ENCODE results near the gene PWWP2B.

The PWWP2B gene

GRCh38 chr10:132425029-132425756, 28.2 kb downstream of the PWWP2B start:
- H3K4me3 ChIP-seq (ENCODE audit: insufficient read depth, low read depth, low read length) = no peak overlapping the region
- 96% methylated on average over 61 of the region's 61 CpGs for WGBS, 2 experiments
- H3K27ac ChIP-seq (ENCODE audit: insufficient read depth, low read depth, low read length, poor library complexity, severe bottlenecking) = no peak overlapping the region

GRCh38 chr10:132425757-132426155, 28.8 kb downstream of the PWWP2B start:
- no peaks in the 10 kb centered on the region for H3K9me3 ChIP-seq (ENCODE audit: control insufficient read depth, low read length)
- H3K27me3 ChIP-seq (ENCODE audit: control insufficient read depth, insufficient read depth, low read length, poor library complexity, severe bottlenecking) = no peaks in the 10 kb centered on the region
- 95 to 96% methylated on average over 9 of the region's 9 CpGs for WGBS, 2 experiments
- H3K27ac ChIP-seq (ENCODE audit: insufficient read depth, low read depth, low read length, poor library complexity, severe bottlenecking) = no peak overlapping the region
- peaks cover 35% of the 10 kb centered on the region for H3K4me1 ChIP-seq (ENCODE audit: control insufficient read depth, insufficient read depth, low read length)
- H3K36me3 ChIP-seq (ENCODE audit: control insufficient read depth, insufficient read depth, low read length) = no peaks in the 10 kb centered on the region
- H3K4me3 ChIP-seq (ENCODE audit: insufficient read depth, low read depth, low read length) = no peak overlapping the region

More at GRCh38 chr10:132425029-132425756, 28.2 kb downstream of the PWWP2B start:
- no peaks in the 10 kb centered on the region for H3K9me3 ChIP-seq (ENCODE audit: control insufficient read depth, low read length)
- no peaks in the 10 kb centered on the region for H3K27me3 ChIP-seq (ENCODE audit: control insufficient read depth, insufficient read depth, low read length, poor library complexity, severe bottlenecking)
- H3K36me3 ChIP-seq (ENCODE audit: control insufficient read depth, insufficient read depth, low read length) = no peaks in the 10 kb centered on the region
- H3K4me1 ChIP-seq (ENCODE audit: control insufficient read depth, insufficient read depth, low read length) = peaks cover 39% of the 10 kb centered on the region

- Histone ChIP-seq H3K4me3 (ENCODE audit: insufficient read depth, low read depth, low read length) (no peak overlapping the region), H3K27ac (ENCODE audit: insufficient read depth, low read depth, low read length, poor library complexity, severe bottlenecking) (no peak overlapping the region), H3K9me3 (ENCODE audit: control insufficient read depth, low read length) (no peaks in the 10 kb centered on the region), H3K4me1 (ENCODE audit: control insufficient read depth, insufficient read depth, low read length) (peaks cover 21% of the 10 kb centered on the region), H3K36me3 (ENCODE audit: control insufficient read depth, insufficient read depth, low read length) (no peaks in the 10 kb centered on the region), H3K27me3 (ENCODE audit: control insufficient read depth, insufficient read depth, low read length, poor library complexity, severe bottlenecking) (no peaks in the 10 kb centered on the region)
- 81 to 85% methylated on average over 10 of the region's 10 CpGs for WGBS, 2 experiments
Measured at GRCh38 chr10:132427006-132427771, 30.2 kb downstream of the PWWP2B start.

GRCh38 chr10:132427939-132428367, 31.0 kb downstream of the PWWP2B start:
- Histone ChIP-seq H3K36me3 (ENCODE audit: control insufficient read depth, insufficient read depth, low read length) (no peaks in the 10 kb centered on the region), H3K4me1 (ENCODE audit: control insufficient read depth, insufficient read depth, low read length) (peaks cover 13% of the 10 kb centered on the region), H3K27me3 (ENCODE audit: control insufficient read depth, insufficient read depth, low read length, poor library complexity, severe bottlenecking) (no peaks in the 10 kb centered on the region), H3K4me3 (ENCODE audit: insufficient read depth, low read depth, low read length) (no peak overlapping the region), H3K27ac (ENCODE audit: insufficient read depth, low read depth, low read length, poor library complexity, severe bottlenecking) (no peak overlapping the region), H3K9me3 (ENCODE audit: control insufficient read depth, low read length) (no peaks in the 10 kb centered on the region)
- 92 to 93% methylated on average over 2 of the region's 2 CpGs for WGBS, 2 experiments

DNA sequence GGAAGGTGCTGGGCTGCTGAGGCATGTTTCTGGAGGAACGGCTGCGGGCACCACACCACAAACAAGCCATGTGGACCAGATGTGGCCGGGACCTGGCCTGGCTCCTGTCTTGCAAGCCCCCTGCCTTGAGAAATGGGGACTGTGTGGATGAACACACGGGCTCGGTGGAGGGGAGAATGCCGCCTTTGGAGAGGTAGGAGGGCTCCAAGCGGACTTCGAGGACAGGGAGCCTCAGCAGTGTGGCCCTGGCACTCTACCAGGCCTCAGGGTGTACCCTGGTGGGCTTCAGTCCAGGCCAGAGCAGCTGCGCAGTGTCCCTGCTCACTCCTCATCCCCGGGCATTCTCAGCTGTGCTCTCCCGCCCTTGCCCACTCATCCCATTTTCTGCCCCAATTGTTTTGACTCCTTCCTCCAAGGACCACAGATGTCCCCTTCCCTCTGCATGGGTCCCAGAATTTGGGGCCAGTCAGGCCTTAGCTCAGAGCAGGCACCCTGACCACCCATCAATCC, 31.5 kb downstream of the PWWP2B start:
- Histone ChIP-seq H3K27ac (ENCODE audit: insufficient read depth, low read depth, low read length, poor library complexity, severe bottlenecking) (no peak overlapping the region), H3K4me1 (ENCODE audit: control insufficient read depth, insufficient read depth, low read length) (peaks cover 13% of the 10 kb centered on the region)
- 94 to 95% methylated on average over 11 of the region's 11 CpGs for WGBS, 2 experiments

GRCh38 chr10:132429281-132430230, 32.6 kb downstream of the PWWP2B start:
- Histone ChIP-seq H3K9me3 (ENCODE audit: control insufficient read depth, low read length) (no peaks in the 10 kb centered on the region), H3K27me3 (ENCODE audit: control insufficient read depth, insufficient read depth, low read length, poor library complexity, severe bottlenecking) (no peaks in the 10 kb centered on the region), H3K36me3 (ENCODE audit: control insufficient read depth, insufficient read depth, low read length) (no peaks in the 10 kb centered on the region), H3K4me3 (ENCODE audit: insufficient read depth, low read depth, low read length) (no peak overlapping the region), H3K27ac (ENCODE audit: insufficient read depth, low read depth, low read length, poor library complexity, severe bottlenecking) (no peak overlapping the region), H3K4me1 (ENCODE audit: control insufficient read depth, insufficient read depth, low read length) (peaks cover 13% of the 10 kb centered on the region)
- 84 to 85% methylated on average over 18 of the region's 18 CpGs for WGBS, 2 experiments

More for the DNA sequence above, 31.5 kb downstream of the PWWP2B start:
- Histone ChIP-seq H3K4me3 (ENCODE audit: insufficient read depth, low read depth, low read length) (no peak overlapping the region), H3K27me3 (ENCODE audit: control insufficient read depth, insufficient read depth, low read length, poor library complexity, severe bottlenecking) (no peaks in the 10 kb centered on the region), H3K9me3 (ENCODE audit: control insufficient read depth, low read length) (no peaks in the 10 kb centered on the region), H3K36me3 (ENCODE audit: control insufficient read depth, insufficient read depth, low read length) (no peaks in the 10 kb centered on the region)

DNA sequence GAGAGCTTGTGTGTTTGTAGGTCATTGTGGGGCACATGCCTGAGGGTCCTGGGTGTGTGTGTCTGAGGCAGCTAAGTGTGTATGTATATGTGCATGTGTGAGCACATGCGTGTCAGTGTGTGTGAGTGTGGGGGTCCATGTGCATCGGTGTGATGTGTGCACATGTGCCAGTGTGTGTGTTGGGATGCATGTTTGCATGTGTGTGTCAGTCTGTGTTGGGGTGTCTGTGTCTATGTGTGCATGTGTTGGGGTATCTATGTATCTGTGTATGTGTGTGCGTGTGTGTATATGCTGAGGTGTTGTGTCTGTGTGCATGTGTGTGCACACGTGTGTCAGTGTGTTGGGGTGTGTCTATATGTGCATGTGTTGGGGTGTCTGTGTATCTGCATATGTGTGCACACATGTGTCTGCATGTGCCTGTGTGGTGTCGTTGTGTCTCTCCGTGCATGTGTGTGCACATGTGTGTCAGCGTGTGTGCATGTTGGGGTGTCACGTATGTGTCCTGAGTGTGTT, 33.3 kb downstream of the PWWP2B start:
- WGBS, 2 experiments = 90% methylated on average over 8 of the region's 8 CpGs
- H3K36me3 ChIP-seq (ENCODE audit: control insufficient read depth, insufficient read depth, low read length) = no peaks in the 10 kb centered on the region
- H3K4me1 ChIP-seq (ENCODE audit: control insufficient read depth, insufficient read depth, low read length) = peaks cover 13% of the 10 kb centered on the region
- no peak overlapping the region for H3K27ac ChIP-seq (ENCODE audit: insufficient read depth, low read depth, low read length, poor library complexity, severe bottlenecking)
- no peak overlapping the region for H3K4me3 ChIP-seq (ENCODE audit: insufficient read depth, low read depth, low read length)
- no peaks in the 10 kb centered on the region for H3K27me3 ChIP-seq (ENCODE audit: control insufficient read depth, insufficient read depth, low read length, poor library complexity, severe bottlenecking)
- H3K9me3 ChIP-seq (ENCODE audit: control insufficient read depth, low read length) = no peaks in the 10 kb centered on the region

- Histone ChIP-seq H3K4me1 (ENCODE audit: control insufficient read depth, insufficient read depth, low read length) (peaks cover 13% of the 10 kb centered on the region), H3K27ac (ENCODE audit: insufficient read depth, low read depth, low read length, poor library complexity, severe bottlenecking) (no peak overlapping the region), H3K9me3 (ENCODE audit: control insufficient read depth, low read length) (no peaks in the 10 kb centered on the region), H3K4me3 (ENCODE audit: insufficient read depth, low read depth, low read length) (no peak overlapping the region), H3K27me3 (ENCODE audit: control insufficient read depth, insufficient read depth, low read length, poor library complexity, severe bottlenecking) (no peaks in the 10 kb centered on the region), H3K36me3 (ENCODE audit: control insufficient read depth, insufficient read depth, low read length) (no peaks in the 10 kb centered on the region)
- WGBS, 2 experiments = 94 to 96% methylated on average over 8 of the region's 8 CpGs
Measured at GRCh38 chr10:132430861-132431271, 33.9 kb downstream of the PWWP2B start.

DNA sequence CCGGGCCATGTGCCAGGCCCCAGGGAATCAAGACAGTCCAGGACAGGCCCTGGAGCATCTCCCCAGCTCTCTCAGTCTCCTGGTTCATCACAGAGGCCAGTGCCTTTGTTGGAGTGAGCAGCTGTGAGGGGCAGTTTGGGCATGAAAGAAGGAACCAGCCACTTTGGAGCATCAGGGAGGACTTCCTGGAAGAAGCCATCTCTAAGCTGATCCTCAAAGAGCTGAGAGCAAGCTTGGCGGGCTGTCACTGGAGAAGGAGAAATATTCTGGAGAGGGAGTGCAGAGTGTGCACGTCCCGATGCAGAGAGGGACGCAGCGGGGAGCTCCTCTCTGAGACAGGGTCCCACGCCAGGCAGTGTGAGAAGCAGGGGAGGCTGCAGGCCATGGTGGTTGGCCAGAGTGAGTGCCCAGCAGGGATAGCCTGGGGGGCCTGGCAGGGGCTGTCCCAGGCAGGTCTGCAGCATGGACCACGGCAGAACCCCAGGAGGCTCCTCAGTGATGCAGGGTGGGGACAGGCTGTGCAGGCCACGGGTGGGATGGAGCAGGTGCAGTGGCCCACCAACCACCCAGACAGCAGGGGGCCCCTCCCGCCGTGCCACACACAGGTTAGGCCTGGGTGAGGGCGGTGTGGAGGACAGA, 34.7 kb downstream of the PWWP2B start:
- Histone ChIP-seq H3K36me3 (ENCODE audit: control insufficient read depth, insufficient read depth, low read length) (no peaks in the 10 kb centered on the region), H3K4me1 (ENCODE audit: control insufficient read depth, insufficient read depth, low read length) (peaks cover 13% of the 10 kb centered on the region), H3K9me3 (ENCODE audit: control insufficient read depth, low read length) (no peaks in the 10 kb centered on the region), H3K27me3 (ENCODE audit: control insufficient read depth, insufficient read depth, low read length, poor library complexity, severe bottlenecking) (no peaks in the 10 kb centered on the region), H3K4me3 (ENCODE audit: insufficient read depth, low read depth, low read length) (no peak overlapping the region), H3K27ac (ENCODE audit: insufficient read depth, low read depth, low read length, poor library complexity, severe bottlenecking) (no peak overlapping the region)
- WGBS, 2 experiments = 92 to 93% methylated on average over 12 of the region's 12 CpGs

All from ectodermal cell (in vitro differentiated cells).